Middle frontal gyrus (tissue), 1 donor: ENCODE measurements around the gene KCNQ1.

ENCODE experiments used
- DNase-seq: peaks from one replicate; pipeline ENCODE4 v3.0.0-alpha.2; 2015; ENCODE audit warnings: low spot score; ENCODE audit errors: extremely low spot score

Gene KCNQ1

GRCh38 chr11:2831781-2832532 is 387.1 kb downstream of the KCNQ1 start:
- DNase-seq: no peak

- DNase-seq: no peak
Observed at GRCh38 chr11:2832533-2833020, 387.8 kb downstream of the KCNQ1 start.

- no peak for DNase-seq
Observed at GRCh38 chr11:2833051-2833715, 388.4 kb downstream of the KCNQ1 start.

GRCh38 chr11:2833716-2834502 is 389.1 kb downstream of the KCNQ1 start:
- no peak for DNase-seq

GRCh38 chr11:2834503-2835273 is 389.9 kb downstream of the KCNQ1 start:
- no peak for DNase-seq

- DNase-seq: no peak
Observed at GRCh38 chr11:2835296-2835695, 390.5 kb downstream of the KCNQ1 start.

GRCh38 chr11:2835751-2836150 is 390.9 kb downstream of the KCNQ1 start:
- no peak for DNase-seq

GRCh38 chr11:2836315-2837095 is 391.7 kb downstream of the KCNQ1 start:
- DNase-seq: no peak

GRCh38 chr11:2837096-2837601 is 392.3 kb downstream of the KCNQ1 start:
- DNase-seq: no peak

- DNase-seq: no peak
Observed at GRCh38 chr11:2837651-2838050, 392.8 kb downstream of the KCNQ1 start.

- DNase-seq: no peak
Observed at GRCh38 chr11:2838091-2838490, 393.3 kb downstream of the KCNQ1 start.

GRCh38 chr11:2838676-2839294 is 394.0 kb downstream of the KCNQ1 start:
- no peak for DNase-seq

GRCh38 chr11:2839395-2839943 is 394.7 kb downstream of the KCNQ1 start:
- no peak for DNase-seq

GRCh38 chr11:2841411-2842190 is 396.8 kb downstream of the KCNQ1 start:
- DNase-seq: no peak

GRCh38 chr11:2842876-2843275 is 398.1 kb downstream of the KCNQ1 start:
- no peak for DNase-seq

- no peak for DNase-seq
Observed at GRCh38 chr11:2843551-2843950, 398.7 kb downstream of the KCNQ1 start.

- no peak for DNase-seq
Observed at GRCh38 chr11:2844116-2844842, 399.5 kb downstream of the KCNQ1 start.

GRCh38 chr11:2844996-2845395 is 400.2 kb downstream of the KCNQ1 start:
- DNase-seq: no peak
